Transverse colon (tissue), 4 donors: ENCODE data around the gene POU6F1.

Experiments
- CTCF ChIP-seq, 5 experiments: fragments of 200-600 bp in 3 of 5; fragments of 450-650 bp in 2 of 5; sonication (generic) in 3 of 5; IDR thresholded peaks; 1 replicate in 2 of 5; 2 replicates in 3 of 5; pipeline ENCODE4 v1.5.1; 2016 to 2017; ENCODE audit warnings: antibody characterized with exemption in 5 of 5, inconsistent platforms in 3 of 5, mild to moderate bottlenecking in 2 of 5, moderate library complexity in 1 of 5
- EP300 ChIP-seq: sonication (generic); formaldehyde crosslinking; IDR thresholded peaks from one replicate; pipeline ENCODE4 v1.6.1; 2017; ENCODE audit warnings: antibody characterized with exemption, low read depth
- POLR2A ChIP-seq: fragments of 450-650 bp; IDR thresholded peaks from one replicate; pipeline ENCODE4 v1.6.1; 2016; ENCODE audit warnings: antibody characterized with exemption, mild to moderate bottlenecking, moderate library complexity
- POLR2AphosphoS5 ChIP-seq, 3 donors: sonication (generic); formaldehyde crosslinking; IDR thresholded peaks; one replicate each; pipeline ENCODE4 v1.6.1; 2016; ENCODE audit warnings: antibody characterized with exemption in 3 of 3

- TF ChIP-seq CTCF (IDR thresholded peaks at IDR 0.05) (no peak), POLR2A (no peak), EP300 (no peak), POLR2AphosphoS5 (IDR thresholded peaks at IDR 0.05) (no peak)
These were observed 7.0 kb downstream of the POU6F1 start for GRCh38 chr12:51210690-51211395.
